HG02798 (cell line): ENCODE data around the gene GPR26.
A peak's percentile ranks its signal among the peaks of the same experiment; 100 is the strongest.

Experiments used
- ATAC-seq: cut with Tn5 transposase; IDR thresholded peaks from one replicate; pipeline ENCODE4 v1.9.1; 2021; ENCODE audit warnings: mild to moderate bottlenecking; ENCODE audit not compliant: unreplicated experiment, poor library complexity

Gene GPR26

DNA sequence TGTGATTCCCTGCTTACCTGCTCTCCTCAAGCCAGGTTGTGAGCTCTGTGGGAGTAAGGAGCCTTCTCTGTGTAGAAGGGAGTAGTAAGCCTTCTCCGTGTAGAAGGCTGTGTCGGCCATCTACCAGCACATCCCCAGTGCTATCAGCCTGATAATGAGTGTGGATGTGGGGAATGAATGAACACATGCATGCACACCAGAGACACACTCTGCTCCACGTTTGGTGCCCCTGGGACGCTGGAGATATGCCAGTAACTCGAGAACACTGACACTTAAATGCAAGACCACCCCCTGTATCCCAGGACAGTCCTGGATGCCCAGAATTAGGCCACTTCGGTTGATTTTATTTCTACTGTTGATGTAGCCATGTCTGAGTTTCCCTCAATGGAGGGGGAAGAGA is 21.1 kb upstream of the GPR26 start:
- no peak for ATAC-seq

DNA sequence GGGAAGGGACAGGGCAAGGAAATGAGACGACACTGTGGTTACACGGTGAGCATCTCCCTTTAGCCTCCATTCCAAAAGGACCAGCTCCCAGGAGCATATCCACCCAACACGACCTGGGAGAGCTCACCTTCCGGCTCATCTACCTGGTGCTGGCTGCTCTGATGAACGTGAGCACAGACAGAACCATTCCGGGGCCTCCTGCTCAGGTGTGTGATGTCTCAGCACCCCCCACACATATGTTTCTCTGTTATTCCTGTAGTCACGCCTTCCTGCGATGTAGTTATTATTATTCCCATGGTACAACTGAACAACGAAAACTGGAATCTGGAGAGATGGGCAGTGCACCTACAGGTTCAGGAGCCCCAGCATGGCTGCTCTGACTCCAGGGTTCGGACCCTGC is 20.5 kb upstream of the GPR26 start:
- no peak for ATAC-seq

DNA sequence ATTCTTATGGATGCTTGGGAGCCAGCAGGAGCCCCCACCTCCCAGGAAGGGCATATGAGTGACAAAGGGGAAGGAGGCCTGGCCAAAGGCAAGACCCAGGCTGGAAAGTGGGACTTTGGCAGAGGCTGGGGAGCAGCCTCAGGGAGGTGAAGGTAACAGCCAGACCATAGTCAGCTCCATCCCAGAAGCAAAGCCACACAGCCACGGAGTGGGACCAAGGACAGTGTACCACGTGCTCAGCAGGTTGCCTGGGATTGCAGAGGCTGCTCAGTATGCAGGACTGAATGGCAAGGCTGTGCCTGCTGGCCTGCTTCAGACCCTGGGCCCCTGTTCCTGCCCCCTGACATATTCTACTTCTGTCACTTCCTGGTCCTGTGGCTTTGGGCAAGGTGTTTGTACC is 17.6 kb upstream of the GPR26 start:
- ATAC-seq: no peak

DNA sequence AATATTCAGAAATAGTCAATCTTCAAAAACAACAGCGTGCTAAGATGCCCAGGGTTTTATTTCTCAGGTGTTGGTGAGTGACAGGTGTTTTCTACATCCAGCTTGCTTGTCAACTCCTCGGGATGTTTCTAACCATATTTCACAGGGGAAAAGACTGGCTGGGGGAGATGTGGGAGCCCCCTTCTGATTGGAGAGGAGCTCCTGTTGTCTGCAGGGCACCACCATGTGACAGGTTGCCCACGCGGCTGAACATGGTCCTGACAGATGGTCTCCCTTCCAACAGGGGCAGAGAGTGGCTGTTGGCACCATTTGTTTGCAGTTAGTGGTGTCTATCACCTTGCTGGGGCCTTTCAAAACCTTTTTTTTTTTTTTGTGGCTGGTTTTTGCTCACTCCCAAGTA is 16.5 kb upstream of the GPR26 start:
- no peak for ATAC-seq

DNA sequence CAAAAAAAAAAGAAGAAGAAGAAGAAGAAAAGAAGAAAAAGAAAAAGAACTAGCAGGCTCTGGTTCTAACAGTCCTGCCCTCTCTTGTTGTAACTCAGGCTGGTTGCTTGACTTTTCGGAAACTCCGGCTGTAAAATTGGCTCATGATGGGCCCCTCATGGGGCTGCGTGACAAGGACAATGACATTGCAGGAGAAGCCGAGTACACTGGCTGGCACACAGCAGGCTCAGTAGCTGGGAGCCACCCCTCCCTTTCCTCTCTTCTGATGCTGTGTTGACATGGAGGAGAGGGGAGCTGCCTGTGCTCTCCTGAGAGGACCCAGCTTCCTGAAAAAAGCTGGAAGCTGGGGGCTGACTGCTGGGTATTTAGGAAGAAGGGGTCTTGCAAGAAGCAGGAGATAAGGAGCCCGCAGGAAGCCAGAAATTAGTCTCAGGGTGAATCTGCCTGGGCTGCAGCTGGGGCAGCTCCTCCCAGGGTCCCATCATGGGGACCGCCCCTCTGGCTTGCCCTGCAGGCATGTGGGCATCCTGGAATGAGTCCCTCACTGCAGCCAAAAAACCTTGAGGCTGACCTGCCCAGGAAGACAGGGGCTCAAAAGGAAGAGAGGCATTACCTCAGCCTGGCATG is 14.6 kb upstream of the GPR26 start:
- no peak for ATAC-seq

DNA sequence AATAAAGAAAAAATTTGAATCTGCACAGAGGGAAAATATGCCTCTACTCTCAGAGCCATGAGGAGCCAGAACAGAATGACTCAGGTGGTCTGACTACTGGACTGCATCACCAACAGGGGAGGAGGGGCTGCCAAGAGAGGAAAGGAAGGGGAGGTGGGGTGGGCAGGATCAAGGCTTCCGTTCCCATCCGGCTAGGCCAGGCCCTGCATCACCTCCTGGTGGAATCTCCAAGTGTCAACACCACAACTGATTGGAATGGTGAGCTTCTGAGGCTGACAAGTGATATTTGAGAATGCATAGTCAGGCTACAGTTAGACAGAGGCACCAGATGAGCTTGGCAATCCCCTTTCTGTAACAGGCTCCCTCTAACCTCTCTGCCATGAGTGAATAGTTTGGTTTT is 10.4 kb upstream of the GPR26 start:
- ATAC-seq: no peak

DNA sequence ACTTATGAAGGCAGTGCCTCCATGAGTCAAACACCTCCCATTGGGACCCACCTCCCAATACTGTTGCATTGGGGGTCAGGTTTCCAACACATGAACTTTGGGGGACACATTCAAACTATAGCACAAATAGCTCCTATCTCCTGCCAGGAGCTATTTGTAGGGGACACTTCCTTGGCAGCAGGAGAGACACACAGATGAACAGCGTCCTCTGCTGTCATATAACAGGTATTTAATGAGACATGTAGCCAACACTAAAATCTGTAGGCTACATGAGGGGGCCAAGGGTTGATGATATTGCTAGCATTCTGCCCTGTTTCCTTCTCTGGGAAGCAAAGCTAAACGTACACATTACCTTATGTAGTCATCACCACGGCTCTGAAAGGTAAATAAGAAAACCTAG is 2.6 kb upstream of the GPR26 start:
- no peak for ATAC-seq

DNA sequence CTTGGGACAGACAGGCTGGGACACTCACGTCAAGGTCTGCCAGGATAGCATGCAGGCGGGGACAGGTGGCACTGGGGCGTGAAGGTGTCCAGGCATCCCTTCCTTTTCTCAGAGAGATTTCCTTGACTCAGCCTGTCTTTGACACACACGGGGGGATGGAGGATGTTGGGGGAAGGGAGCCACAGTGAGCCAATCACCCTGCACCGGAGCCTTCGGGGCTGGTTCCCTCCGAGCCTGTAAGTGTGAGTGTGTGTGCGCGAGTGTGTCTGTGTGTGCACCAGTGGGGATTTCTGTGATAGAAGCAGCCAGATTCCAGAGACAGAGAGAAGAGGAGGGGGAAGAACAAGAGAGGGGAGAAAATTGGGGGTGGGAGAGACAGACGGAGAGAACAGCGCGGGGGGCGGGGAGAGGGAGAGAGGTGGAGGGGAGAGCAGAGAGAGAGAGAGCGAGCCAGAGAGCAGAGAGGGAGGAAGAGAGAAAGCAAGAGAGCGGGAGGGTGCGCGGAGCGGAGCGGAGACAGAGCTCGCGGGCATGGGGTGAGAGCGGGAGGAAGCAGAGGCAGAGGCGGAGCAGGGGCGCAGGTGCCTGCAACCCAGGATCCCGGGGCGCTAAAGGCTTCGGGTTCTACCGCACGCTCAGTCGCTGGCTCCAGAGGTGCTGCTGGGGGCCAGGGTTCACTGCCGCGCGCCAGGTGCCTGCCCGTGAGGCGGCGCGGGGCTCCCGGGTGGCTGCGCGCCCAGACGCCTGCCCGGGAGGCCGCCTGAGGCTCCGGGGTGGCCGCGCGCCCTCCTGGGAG is 466 bp upstream of the GPR26 start:
- ATAC-seq: no peak

DNA sequence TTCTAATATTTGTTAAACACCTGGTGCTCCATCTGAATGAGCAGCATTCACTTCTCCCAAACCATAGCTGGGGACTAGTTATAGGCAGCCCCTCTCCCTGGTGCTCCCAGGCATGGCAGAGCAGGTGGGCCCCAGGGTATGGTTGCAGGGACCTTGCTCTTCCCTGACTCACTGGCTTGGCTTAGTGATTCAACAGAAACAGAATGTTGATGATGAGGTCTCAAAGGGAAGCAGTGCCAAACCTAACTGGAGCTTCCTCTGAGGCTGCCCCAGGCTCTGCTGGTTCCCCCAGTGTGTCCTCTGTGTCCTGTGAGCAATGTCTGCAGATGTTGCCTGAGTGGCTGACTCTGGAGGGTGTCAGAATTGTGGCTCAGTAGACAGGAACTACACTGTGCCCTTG is 3.7 kb downstream of the GPR26 start:
- no peak for ATAC-seq

DNA sequence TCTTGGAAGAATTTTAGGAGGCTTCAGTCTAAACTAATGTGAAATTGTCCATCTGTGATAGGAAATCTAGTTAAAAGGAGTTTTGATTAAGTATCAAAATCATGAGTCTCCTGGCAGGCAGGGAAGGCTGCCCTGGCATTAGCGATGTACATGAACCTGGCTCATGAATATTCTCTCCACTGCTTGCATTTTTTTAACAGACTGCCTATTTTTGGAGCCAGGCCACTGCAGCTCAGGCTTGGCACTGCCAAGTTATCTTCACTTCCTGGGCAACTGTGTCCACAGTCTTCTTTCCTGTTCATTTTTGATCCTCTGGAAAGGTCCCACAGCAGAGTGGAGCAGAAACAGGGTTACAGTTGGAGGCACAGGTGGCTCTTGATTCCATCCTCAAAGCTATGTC is 7.0 kb downstream of the GPR26 start:
- ATAC-seq: no peak

DNA sequence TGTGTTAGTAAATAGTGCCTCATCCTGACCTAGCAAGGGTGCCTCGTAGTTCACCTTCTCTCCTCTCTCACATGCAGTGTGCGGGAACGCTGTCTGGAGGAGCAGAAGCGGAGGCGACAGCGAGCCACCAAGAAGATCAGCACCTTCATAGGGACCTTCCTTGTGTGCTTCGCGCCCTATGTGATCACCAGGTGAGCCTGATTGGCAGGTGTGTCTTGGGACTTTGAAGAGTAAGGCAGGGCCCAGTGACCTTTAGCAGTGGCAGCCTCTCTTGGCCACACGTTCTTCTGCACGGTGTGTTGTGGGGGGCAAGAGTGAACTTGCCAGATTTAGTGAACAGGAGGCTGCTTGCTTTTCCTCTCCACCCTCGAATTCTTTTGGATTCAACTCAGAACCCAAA is 8.6 kb downstream of the GPR26 start:
- ATAC-seq: no peak

DNA sequence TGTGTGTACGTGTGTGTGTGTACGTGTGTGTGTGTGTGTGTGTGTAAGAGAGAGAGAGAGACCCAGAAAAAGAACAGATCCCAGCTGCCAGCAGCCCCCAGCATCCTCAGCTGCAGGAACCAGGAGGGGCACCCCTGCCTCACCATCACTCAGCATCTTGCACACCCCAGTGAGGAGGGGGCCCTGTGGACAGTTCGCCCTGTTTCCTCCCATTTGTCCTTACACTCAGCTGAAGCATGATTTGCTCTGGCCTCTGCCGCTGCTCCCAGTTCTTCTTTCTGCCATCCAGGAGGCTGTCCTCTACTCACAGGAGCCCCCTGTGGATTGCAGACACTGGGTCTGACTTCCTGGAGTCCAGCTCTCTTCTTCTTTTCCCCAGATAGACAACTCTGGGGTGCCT is 9.7 kb downstream of the GPR26 start:
- ATAC-seq: no peak

DNA sequence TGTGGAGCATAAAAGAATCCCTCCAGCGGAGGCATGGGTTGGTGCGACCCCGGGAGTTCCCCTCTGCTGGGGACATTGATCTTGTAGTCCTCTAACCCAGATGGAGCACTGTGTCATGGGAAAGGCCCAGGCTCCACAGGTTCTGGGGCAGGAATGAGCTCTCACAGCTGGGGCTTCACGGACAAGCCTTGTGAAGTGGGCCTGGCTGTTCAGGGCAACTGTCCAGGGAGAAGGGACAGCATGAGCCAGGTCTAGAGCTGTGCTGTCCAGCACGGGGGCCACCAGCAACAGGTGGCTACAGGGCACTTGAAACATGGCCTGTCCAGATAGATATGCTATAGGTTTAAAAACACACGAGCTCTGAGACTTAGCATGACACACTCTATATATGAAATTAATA is 11.4 kb downstream of the GPR26 start:
- no peak for ATAC-seq

DNA sequence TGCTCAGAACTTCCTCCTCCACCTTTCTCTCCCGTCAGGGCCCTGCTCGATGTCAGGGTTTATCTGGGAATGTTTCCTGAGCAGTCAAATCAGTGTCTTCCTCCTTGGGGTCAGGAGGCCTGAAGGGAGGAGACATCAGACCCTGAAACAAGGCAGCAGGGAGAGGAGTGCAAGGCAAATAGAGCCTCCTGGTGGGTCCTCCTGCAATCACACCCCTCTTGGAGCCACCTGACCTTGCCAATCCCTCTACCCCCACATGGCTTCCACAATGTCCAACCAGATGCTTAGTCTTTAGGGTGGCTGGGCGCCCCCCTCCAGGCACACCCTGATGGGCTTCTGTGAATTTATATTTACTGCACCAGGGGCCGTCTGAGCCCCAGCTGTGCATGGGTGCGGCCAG is 12.2 kb downstream of the GPR26 start:
- no peak for ATAC-seq

DNA sequence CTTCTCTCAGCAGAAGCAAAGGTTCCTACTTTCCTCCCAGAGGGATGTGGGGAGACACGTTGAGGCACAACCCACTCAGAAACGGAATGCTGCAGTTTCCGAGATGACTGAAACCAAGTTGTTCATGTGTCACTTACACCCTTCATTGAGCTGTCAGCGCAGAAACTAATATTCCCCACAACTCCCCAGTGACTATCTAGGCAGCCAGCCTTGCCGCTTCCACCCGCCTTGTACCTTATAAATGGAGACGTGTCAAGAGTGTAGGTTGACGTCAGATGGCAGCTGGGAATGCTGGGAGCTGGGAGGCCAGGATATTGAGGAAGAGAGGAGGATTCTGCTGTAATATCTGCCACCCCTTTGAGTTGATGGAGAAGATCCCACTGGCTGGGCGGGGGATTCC is 15.1 kb downstream of the GPR26 start:
- ATAC-seq: peak; percentile 46

DNA sequence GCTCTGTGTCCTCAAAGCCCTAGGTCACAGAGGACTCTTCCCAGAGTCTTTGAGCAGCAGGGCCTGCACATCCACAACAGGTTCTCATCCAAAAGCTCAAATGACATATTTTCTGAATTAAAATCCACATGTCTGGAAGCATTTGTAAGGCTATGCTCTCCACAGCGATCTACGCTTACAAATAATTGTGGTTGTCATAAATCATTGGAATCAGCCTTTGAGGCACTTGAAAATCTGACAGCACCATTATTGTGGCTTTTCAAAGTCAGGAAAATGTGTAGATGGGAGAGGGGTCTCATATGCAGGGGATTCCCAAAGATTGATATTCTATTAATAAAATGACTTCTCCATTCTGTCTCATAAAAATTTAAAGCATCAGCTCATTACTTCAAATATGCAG is 16.3 kb downstream of the GPR26 start:
- ATAC-seq: no peak

DNA sequence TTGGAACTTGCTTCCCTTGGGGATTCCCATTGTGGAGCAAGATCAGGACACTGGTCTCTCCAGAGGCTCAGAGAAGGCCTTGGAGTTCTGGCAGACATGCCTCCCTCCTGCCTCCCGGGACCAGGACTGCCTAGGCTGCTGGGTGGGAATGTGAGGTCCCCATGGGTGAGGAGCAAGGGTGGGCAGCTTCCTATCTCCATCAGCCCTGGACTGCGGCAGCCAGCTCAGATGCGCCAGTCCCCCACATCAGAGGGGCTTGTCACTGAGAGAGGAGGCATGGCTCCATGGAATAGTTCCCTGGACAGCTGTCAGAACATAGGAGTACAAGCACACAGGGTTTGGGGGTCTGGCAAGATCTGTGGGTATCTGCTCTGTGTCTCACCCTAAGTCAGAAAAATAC is 17.3 kb downstream of the GPR26 start:
- no peak for ATAC-seq

DNA sequence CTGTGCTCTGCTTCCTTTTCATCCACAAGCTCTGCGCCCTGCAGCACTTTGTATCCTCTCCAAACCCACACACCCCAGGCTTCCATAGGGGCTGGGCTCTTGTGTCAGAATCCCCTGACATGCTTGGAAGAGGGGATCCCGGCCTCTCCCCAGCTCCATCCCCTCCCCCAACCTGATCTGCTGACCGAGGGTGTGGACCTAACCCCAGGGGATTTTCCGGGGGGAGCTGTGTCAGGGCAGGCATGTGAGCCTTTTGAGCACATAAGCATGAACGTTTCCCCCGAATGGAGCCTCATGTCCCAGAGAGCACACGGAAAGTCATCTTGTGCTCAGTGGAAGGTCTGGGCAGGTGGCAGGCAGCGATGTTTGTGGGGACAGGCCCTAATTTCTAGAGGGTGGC is 17.7 kb downstream of the GPR26 start:
- ATAC-seq: no peak

DNA sequence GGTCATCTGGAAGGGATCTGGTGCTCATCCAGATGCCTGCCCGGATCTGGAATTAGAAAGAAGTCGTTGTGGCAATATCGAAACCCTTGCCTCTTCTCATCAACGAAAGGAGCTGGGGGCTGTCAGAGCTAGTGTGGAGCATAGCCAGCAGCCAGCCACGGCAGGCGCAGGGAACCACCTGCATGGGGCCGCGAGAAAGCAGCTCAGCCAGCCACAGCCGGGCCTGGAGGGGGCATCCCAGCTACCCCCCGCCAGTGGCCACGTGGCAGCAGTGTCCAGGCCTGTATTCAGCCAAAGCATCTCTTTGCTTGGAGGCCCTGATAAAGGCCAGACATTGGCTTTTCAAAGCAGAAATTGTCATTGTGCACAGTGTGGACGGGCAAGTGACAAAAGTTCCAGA is 19.1 kb downstream of the GPR26 start:
- no peak for ATAC-seq

DNA sequence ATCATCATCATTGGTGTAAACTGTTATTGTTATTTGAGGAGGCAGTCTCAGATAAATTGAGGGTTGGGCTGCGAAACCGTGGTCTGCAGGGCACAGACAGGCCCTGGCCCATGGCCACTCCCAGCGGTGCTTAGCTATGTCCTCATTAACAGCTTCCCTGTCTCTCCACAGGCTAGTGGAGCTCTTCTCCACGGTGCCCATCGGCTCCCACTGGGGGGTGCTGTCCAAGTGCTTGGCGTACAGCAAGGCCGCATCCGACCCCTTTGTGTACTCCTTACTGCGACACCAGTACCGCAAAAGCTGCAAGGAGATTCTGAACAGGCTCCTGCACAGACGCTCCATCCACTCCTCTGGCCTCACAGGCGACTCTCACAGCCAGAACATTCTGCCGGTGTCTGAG is 21.6 kb downstream of the GPR26 start:
- no peak for ATAC-seq

DNA sequence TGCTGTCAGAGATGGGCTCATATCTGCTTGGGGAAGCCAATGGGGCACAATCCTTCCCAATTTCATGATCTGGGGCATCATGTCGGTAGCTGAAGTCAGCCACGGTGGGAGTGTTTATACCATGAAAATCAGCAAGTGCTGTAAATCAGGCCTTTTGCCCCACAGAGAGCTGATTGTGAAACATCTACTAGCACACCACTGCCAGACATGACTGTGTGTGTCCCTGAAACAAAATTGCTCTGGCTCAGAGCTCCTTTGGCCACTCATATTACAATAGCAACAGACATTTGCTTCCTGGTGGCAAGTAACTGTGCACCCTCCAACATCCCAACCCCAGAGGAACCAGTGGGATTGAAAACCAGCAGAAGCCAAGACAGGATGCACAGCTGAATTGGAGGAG is 23.7 kb downstream of the GPR26 start:
- ATAC-seq: no peak

DNA sequence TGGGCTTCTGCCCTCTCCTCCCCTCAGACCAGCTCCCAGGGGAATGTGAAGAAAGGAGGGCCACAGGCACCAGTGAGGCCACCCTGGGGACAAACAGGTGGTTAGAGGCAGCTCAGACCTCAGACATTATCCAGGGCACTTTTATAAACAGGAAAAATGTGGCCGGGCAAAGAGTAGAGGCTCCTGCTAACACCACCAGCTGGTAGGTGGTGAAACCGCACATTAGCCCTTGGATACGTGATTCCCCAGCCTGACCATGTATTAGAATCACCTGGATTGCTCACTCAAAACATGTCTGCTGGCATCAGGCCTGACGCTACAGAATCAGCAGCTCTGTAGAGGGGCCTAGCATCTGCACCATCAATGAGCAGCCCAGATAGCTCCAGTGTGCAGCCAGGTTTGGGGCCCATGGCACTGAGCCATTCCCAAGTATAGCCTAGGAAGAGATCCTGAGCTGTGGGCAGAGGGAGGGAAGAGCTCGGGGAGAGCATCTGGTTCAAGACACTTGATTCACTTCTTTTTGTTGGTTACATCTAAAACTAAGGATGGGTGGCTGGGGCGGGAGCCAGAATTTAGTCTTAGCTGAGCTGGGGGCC is 37.1 kb downstream of the GPR26 start:
- no peak for ATAC-seq
